Occipital lobe (tissue), 2 donors: ENCODE data around the gene TLR6. TPM values are rescaled to one million over a fixed set of nuclear protein-coding genes. Genes with fewer than 3 reads are reported as not detected.

Experiments used
- DNase-seq: peaks from one replicate; lab custom pipeline; 2025; lab: John Stamatoyannopoulos, UW
- total RNA-seq: library from RNA; depleted of rRNA; stranded (reverse); fragments of >200 nt; gene quantifications from one replicate; pipeline ENCODE4 v1.2.3, GENCODE V29; 2014

Gene TLR6
- total RNA-seq, 1 donor from 2014 or later: 1.9 TPM

DNA sequence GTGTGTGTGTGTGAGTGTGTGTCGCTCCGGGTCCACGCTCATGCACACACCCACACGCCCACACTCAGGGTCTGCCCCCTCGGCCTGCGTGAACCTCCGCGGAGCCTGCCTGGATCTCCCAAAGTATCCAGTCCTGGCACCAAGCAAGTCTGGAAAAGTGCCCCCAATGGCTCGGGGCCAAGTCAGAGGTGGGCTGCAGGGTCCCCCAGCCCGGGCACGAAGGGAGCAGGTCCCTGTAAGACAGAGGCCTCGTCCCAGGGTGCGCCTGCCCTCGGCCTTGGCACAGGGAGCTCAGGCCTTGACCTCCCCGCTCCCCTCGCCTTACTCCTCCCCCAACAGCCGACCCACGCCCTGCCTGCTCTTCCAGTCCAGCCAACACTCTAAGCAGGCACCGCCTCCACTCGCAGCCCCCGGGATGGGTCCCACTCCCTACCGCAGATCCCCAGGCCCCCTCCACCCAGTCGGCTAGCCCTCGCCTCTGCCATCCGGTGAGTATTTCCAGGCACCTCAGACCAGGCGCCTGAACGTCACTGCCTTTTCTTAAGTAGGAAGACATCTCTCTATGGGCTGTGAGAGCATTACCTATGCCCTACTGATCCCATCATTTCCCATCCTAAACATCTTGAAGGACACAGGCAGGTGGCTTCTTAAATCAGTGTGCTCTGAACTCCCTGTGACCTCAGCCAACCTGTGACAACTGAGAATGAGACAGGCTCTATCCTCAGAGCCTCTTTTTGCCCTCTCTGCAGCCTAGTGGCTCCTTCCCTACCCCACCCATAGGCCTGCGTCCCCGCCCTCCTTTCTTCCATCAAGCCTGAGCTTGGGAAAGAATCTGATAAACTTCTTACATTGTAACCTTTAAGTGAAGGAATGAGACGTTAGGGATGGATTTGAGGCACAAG, 11.7 kb upstream of the TLR6 start:
- DNase-seq: no peak

DNA sequence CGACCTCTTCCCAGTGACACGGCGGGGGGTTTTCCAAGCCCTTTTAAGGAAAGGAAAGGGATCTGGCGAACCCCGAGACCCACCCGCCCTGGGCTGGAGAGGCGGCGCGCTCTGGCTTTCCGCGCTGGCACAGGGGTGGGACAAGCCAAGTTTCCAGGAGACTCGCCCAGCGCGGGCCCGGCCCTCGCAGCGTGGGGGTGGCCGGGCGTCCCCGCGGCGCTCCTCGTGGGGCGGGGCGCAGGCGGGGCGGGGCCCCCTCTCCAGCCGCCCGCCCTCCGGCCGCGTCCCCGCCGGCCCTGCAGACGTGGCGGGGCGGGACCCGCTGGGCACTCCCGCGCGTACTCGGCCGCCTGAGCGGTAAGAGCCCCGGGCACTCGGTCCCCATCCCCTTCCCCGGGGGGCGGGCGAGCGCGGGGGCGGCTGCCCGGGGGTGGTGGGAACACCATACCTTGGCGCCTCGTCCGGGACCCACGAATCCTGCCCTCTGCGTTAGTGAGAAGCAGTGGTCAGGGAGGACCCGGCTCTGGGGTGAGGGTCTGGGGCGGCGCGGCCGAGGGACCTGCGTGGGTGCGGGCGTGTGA, 11.0 kb upstream of the TLR6 start, which contains the start of gene FAM114A1:
Gene FAM114A1 (plus strand): TSS at position 329 of the 581 bp plus-strand sequence. CDS start 10,273 bp downstream, outside the sequence.
- DNase-seq: peak; percentile 30

GRCh38 chr4:38866973-38867477, 10.4 kb upstream of the TLR6 start:
- DNase-seq: no peak

GRCh38 chr4:38865445-38865844, 8.8 kb upstream of the TLR6 start:
- DNase-seq: no peak

DNA sequence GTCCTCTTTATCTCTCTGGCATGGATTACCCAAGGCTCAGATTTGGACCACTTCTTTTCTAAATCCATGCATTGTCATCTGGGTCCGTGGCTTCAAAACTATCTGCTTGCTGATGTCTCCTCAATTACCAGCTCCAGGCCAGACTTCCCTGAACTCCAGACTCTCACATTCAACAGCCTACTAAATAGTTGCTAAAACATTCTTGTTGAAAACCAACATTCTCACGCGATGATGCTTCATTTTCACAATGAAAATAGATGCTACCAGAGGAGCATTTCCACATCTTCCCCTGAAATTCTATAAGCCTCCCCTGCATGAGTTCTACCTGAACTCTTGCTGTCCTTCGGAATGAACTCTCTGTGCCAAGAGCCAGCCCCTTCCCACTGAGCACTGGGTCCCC, 5.2 kb upstream of the TLR6 start:
- DNase-seq: no peak

- DNase-seq: no peak
Measured at GRCh38 chr4:38860788-38861424, 4.3 kb upstream of the TLR6 start.

- DNase-seq: no peak
Measured at GRCh38 chr4:38859501-38859900, 2.9 kb upstream of the TLR6 start.

DNA sequence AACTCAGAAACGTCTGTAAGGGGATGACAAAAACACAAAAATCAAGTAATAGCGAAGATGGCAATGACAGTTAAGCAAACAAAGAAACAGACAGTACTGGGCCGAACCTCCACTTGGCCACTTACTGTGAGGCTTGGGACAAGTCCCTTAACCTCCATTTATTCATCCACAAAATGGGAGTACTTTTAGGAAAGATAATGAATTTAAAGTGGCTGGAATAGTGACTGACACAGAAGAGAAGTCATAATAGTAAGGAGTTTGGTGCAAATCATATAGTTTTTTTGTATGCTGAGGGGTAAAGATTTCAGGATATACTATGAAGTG, 1.4 kb upstream of the TLR6 start:
- DNase-seq: no peak

- DNase-seq: no peak
Measured at GRCh38 chr4:38857354-38858096, 908 bp upstream of the TLR6 start.

- no peak for DNase-seq
Measured at GRCh38 chr4:38856046-38856445, 571 bp downstream of the TLR6 start.

DNA sequence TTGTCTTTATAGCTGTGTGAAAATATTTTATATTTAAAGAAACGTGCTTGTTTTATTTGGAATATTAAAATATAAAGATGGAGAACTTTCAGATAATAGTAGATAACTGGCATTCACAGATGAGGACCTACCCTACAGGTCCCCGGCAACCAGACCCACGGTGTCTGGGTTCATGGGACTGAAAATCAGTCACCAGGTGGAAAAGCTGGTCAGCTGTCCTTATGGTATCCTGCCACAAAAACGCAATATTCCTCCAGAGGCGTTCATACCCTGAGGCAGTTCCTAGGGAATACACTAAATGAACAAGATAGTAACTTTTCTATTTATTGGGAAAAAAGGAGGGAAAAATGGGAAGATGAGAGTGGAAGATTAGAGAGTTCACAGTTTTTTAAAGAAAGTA, 1.2 kb downstream of the TLR6 start:
- DNase-seq: no peak

DNA sequence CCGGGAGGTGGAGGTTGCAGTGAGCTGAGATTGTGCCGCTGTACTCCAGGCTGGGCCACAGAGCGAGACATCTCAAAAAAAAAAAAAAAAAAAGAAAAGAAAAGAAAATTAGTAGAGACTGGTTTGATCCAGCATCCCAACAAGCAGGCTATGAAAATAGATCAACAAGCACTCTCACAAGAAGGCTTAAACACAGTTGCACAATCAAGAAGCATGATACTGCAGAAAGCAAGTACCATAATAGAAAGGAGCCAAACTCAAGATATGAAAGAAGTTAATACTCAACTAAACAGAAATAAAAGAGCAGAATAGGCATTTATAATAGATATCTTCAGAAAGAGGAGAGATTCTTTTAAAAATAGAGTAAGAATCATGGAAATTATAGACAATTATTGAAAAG, 10.6 kb downstream of the TLR6 start:
- DNase-seq: no peak

DNA sequence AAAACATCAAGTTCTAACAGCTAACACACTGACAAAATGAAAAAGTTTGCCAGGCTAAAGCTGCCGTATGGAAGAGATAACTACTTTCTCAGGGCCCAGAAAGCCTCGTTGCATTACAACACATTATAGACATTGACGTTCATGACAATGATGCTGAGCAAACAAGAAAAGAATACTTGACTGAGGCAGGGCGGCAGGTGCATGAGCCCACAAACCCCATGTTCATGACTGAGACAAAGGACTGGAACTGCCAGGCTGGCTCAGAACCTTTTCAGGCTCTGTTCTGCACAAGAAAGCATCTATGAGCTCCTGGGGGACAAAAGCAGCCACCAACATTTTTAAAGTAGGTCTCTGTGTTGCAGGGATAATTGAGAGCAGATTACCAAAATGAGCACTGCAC, 13.6 kb downstream of the TLR6 start:
- no peak for DNase-seq

DNA sequence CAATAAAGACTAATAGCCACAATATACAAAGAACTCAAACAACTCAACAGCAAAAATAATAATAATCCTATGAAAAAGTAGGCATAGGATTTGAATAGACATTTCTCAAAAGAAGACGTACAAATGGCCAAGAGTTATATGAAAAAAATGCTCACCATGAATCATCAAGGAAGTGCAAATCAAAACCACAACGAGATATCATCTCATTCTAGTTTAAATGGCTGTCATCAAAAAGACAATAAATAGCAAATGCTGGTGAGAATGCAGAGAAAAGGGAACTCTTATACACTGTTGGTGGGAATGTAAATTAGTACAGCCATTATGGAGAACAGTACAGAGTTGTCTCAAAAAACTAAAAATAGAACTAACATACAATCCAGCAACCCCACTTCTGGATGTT, 18.8 kb downstream of the TLR6 start:
- DNase-seq: no peak

GRCh38 chr4:38837334-38837733, 19.3 kb downstream of the TLR6 start:
- no peak for DNase-seq

- no peak for DNase-seq
Measured at GRCh38 chr4:38834570-38834969, 22.0 kb downstream of the TLR6 start.

- DNase-seq: no peak
Measured at GRCh38 chr4:38832624-38833528, 23.7 kb downstream of the TLR6 start.

DNA sequence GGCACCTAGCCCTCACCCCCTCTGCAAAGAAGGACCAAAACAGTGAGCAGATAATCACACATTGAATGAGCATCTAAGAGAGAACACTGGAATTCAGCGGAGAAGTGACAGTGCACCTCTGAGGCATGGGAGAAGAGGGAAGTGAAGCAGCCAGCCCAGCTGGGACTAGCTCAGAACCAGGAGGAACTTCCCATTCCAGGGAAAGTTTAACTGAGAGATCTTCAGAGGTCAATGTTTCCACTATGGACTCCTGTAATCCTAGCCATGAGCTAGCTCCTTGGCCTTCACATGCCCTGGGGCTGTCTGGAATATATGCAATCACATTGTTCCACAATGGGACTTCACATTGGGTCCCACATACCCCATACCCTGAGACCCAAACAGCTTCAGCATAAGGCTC, 24.4 kb downstream of the TLR6 start:
- DNase-seq: no peak

DNA sequence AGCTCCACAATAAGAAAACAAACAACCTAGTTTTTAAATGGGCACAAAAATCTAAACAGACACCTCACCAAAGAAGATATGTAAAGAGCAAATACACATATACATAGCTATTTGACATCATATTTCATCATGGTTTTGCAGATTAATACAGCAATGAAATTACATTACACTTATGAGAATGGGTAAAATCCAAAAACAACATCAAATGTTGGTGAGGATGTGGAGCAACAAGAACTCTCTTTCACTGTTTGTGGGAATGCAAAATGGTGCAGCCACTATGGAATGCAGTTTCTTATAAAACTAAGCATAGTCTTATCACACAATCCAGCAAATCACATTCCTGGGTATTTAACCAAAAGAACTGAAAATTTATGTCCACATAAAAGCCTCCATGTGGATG, 25.0 kb downstream of the TLR6 start:
- DNase-seq: no peak

DNA sequence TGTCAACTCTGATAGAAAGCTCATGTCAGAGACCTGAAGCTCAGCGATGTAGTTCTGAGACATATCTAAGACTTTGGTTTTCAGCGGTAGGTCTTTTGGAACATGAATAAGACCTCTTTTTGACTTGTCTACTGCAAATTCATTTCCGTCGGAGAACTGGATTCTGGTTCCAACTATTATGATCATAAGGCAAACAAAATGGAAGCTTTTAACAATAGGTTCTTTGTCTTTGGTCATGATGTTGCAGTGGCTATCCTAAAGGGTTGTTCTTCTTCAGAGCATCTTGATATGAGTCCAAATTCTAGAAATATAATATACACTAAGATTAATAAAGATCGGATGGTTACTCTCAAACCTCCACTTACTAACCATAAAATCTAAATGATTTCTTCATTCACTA, 27.4 kb downstream of the TLR6 start:
- no peak for DNase-seq

- DNase-seq: no peak
Measured at GRCh38 chr4:38823766-38824165, 32.9 kb downstream of the TLR6 start.
